H1 (cell line): ENCODE data around the gene CBY1. TPM values are rescaled to one million over a fixed set of nuclear protein-coding genes. Genes with fewer than 3 reads are reported as not detected.

Experiments
- CTCF ChIA-PET: fragments of 300-600 bp; sonication (Branson Sonifier 250); formaldehyde crosslinking; loops from one replicate; lab custom pipeline; 2021; ENCODE audit not compliant: partially characterized antibody; lab: Charles Lee
- POLR2A ChIA-PET: fragments of 300-600 bp; sonication (Branson Sonifier 250); formaldehyde crosslinking; loops from one replicate; lab custom pipeline; 2021; ENCODE audit warnings: inconsistent platforms; ENCODE audit not compliant: partially characterized antibody; lab: Charles Lee
- DNase-seq, 2 experiments: peaks; one replicate each; pipeline versions ENCODE4 v3.0.0 to v3.0.0-alpha.2; 2010 to 2022; ENCODE audit warnings: low spot score in 2 of 2, low read depth in 1 of 2, mixed read lengths in 1 of 2
- FAIRE-seq: peaks from 2 replicates; lab custom pipeline; 2011; peaks lifted over from hg19 to GRCh38; lab: Jason Lieb, UNC
- H2AFZ ChIP-seq: 2 replicates; pipeline ENCODE4 v1.8.1; 2012; ENCODE audit warnings: low read length, inconsistent platforms
- H2AK5ac ChIP-seq: 2 replicates; pipeline ENCODE4 v1.6.1; 2013; ENCODE audit warnings: low read depth, low read length
- H2BK120ac ChIP-seq: replicated peaks from 2 replicates; pipeline ENCODE3; 2013; ENCODE audit warnings: low read depth, low read length, inconsistent platforms
- H2BK12ac ChIP-seq: 2 replicates; pipeline ENCODE4 v1.6.1; 2013; ENCODE audit warnings: low read depth, low read length
- H2BK15ac ChIP-seq: 2 replicates; pipeline ENCODE4 v1.6.1; 2013; ENCODE audit warnings: low read length
- H2BK20ac ChIP-seq: 2 replicates; pipeline ENCODE4 v1.6.1; 2013; ENCODE audit warnings: low read length
- H2BK5ac ChIP-seq: 2 replicates; pipeline ENCODE4 v1.6.1; 2013; ENCODE audit warnings: low read depth, low read length
- H3K14ac ChIP-seq: 2 replicates; pipeline ENCODE4 v1.6.1; 2013; ENCODE audit warnings: inconsistent platforms; ENCODE audit not compliant: insufficient read length
- H3K18ac ChIP-seq: 2 replicates; pipeline ENCODE4 v1.6.1; 2013; ENCODE audit warnings: low read length; ENCODE audit errors: extremely low read depth
- H3K23ac ChIP-seq: 2 replicates; pipeline ENCODE4 v1.6.1; 2013; ENCODE audit warnings: inconsistent platforms; ENCODE audit not compliant: insufficient read length
- H3K23me2 ChIP-seq: 2 replicates; pipeline ENCODE4 v1.6.1; 2013; ENCODE audit warnings: low read depth, low read length
- H3K27ac ChIP-seq: 2 replicates; pipeline ENCODE4 v1.6.1; 2011; ENCODE audit warnings: low read depth, low read length, inconsistent platforms
- H3K27me3 ChIP-seq, 4 experiments: replicated peaks in 1 of 4; 1 replicate in 1 of 4; 2 replicates in 3 of 4; pipeline versions ENCODE4 v1.6.1 to v1.8.1; 2011 to 2013; ENCODE audit warnings: low read length in 3 of 4, mild to moderate bottlenecking in 3 of 4, inconsistent platforms in 2 of 4, mixed read lengths in 2 of 4, moderate library complexity in 1 of 4; ENCODE audit not compliant: control insufficient read depth in 3 of 4, insufficient read depth in 3 of 4; ENCODE audit errors: extremely low read depth in 1 of 4
- H3K36me3 ChIP-seq, 4 experiments: 2 replicates each; pipeline versions ENCODE4 v1.6.1 to v1.8.1; 2011 to 2013; ENCODE audit warnings: mild to moderate bottlenecking in 4 of 4, low read length in 3 of 4, moderate library complexity in 2 of 4, control low read depth in 1 of 4, inconsistent platforms in 1 of 4; ENCODE audit not compliant: insufficient read depth in 4 of 4, control insufficient read depth in 2 of 4
- H3K4ac ChIP-seq: replicated peaks from 2 replicates; pipeline ENCODE3; 2013; ENCODE audit warnings: low read length, low read depth, mixed read lengths, inconsistent platforms; ENCODE audit not compliant: insufficient read length
- H3K4me1 ChIP-seq, 4 experiments: replicated peaks in 1 of 4; 1 replicate in 1 of 4; 2 replicates in 3 of 4; pipeline versions ENCODE4 v1.6.1 to v1.8.1; 2011 to 2013; ENCODE audit warnings: low read length in 3 of 4, inconsistent platforms in 2 of 4, mixed read lengths in 1 of 4; ENCODE audit not compliant: insufficient read depth in 4 of 4, control insufficient read depth in 3 of 4
- H3K4me2 ChIP-seq, 2 experiments: 2 replicates each; pipeline versions ENCODE4 v1.6.1 to v1.8.1; 2011 to 2013; ENCODE audit warnings: low read depth in 2 of 2, low read length in 2 of 2, control low read depth in 1 of 2, inconsistent platforms in 1 of 2, mild to moderate bottlenecking in 1 of 2; ENCODE audit not compliant: insufficient read depth in 1 of 2
- H3K4me3 ChIP-seq, 4 experiments: fragments of 200-600, 300-600 bp in 1 of 4; sonication (generic), shearing (Covaris generic), sonication (Bioruptor Twin) in 1 of 4; 2 replicates each; pipeline versions ENCODE4 v1.5.1 to v1.8.1; 2011 to 2016; ENCODE audit warnings: low read length in 4 of 4, low read depth in 3 of 4, control low read depth in 2 of 4, inconsistent platforms in 2 of 4, mild to moderate bottlenecking in 2 of 4, mixed read lengths in 1 of 4, moderate library complexity in 1 of 4; ENCODE audit not compliant: insufficient read depth in 2 of 4; ENCODE audit errors: extremely low read depth in 1 of 4
- H3K56ac ChIP-seq: replicated peaks from 2 replicates; pipeline ENCODE3; 2013; ENCODE audit warnings: low read depth, mild to moderate bottlenecking, mixed read lengths, low read length, inconsistent platforms; ENCODE audit not compliant: insufficient read length
- H3K79me1 ChIP-seq: 2 replicates; pipeline ENCODE4 v1.6.1; 2013; ENCODE audit warnings: low read depth, low read length, control low read depth
- H3K79me2 ChIP-seq, 2 experiments: 2 replicates each; pipeline versions ENCODE4 v1.6.1 to v1.8.1; 2012 to 2013; ENCODE audit warnings: low read length in 2 of 2, mild to moderate bottlenecking in 2 of 2, inconsistent platforms in 1 of 2; ENCODE audit not compliant: insufficient read depth in 2 of 2, control insufficient read depth in 1 of 2
- H3K9ac ChIP-seq, 4 experiments: replicated peaks in 1 of 4; 1 replicate in 1 of 4; 2 replicates in 3 of 4; pipeline versions ENCODE4 v1.6.1 to v1.8.1; 2011 to 2013; ENCODE audit warnings: low read depth in 3 of 4, low read length in 3 of 4, control low read depth in 2 of 4, mild to moderate bottlenecking in 2 of 4, moderate library complexity in 2 of 4, inconsistent platforms in 1 of 4; ENCODE audit errors: extremely low read depth in 1 of 4
- H3K9me3 ChIP-seq, 2 experiments: 2 replicates each; pipeline versions ENCODE4 v1.6.1 to v1.8.1; 2012 to 2013; ENCODE audit warnings: mild to moderate bottlenecking in 2 of 2, moderate library complexity in 2 of 2, control low read depth in 1 of 2, inconsistent platforms in 1 of 2, low read depth in 1 of 2, low read length in 1 of 2, mixed read lengths in 1 of 2; ENCODE audit not compliant: insufficient read depth in 2 of 2
- H4K20me1 ChIP-seq, 2 experiments: replicated peaks in 1 of 2; 2 replicates each; pipeline versions ENCODE3 to v1.8.1; 2011 to 2013; ENCODE audit warnings: inconsistent platforms in 2 of 2, low read length in 2 of 2, mild to moderate bottlenecking in 1 of 2; ENCODE audit not compliant: insufficient read depth in 2 of 2, control insufficient read depth in 1 of 2
- H4K5ac ChIP-seq: 2 replicates; pipeline ENCODE4 v1.6.1; 2013; ENCODE audit warnings: low read length, low read depth, mixed read lengths, inconsistent platforms; ENCODE audit not compliant: insufficient read length
- H4K8ac ChIP-seq: 2 replicates; pipeline ENCODE4 v1.8.0; 2013; ENCODE audit warnings: mild to moderate bottlenecking, moderate library complexity, low read length, inconsistent platforms; ENCODE audit not compliant: insufficient read depth; ENCODE audit errors: extremely low read depth
- H4K91ac ChIP-seq: replicated peaks from 2 replicates; pipeline ENCODE3; 2013; ENCODE audit warnings: low read length, mixed read lengths, inconsistent platforms; ENCODE audit not compliant: insufficient read length
- HDAC6 ChIP-seq: IDR thresholded peaks from one replicate; pipeline ENCODE4 v1.7.1; 2012; ENCODE audit warnings: low read depth, mild to moderate bottlenecking, inconsistent platforms, low read length, moderate library complexity
- NANOG ChIP-seq: IDR thresholded peaks from 2 replicates; pipeline ENCODE4 v1.6.1; 2011; ENCODE audit warnings: low read length, low read depth, mild to moderate bottlenecking, inconsistent platforms; ENCODE audit not compliant: insufficient read depth, poor library complexity, severe bottlenecking
- POLR2AphosphoS5 ChIP-seq: IDR thresholded peaks from 2 replicates; pipeline ENCODE4 v1.6.1; 2011; ENCODE audit warnings: low read depth, low read length
- SIX5 ChIP-seq: IDR thresholded peaks from 2 replicates; pipeline ENCODE4 v1.6.1; 2011; ENCODE audit warnings: mild to moderate bottlenecking, low read depth, low read length
- SRF ChIP-seq: IDR thresholded peaks from 2 replicates; pipeline ENCODE4 v1.6.1; 2011; ENCODE audit warnings: mild to moderate bottlenecking, low read depth, low read length, moderate library complexity
- WGBS, 2 experiments: shearing (Covaris generic) in 1 of 2; methylation state at CpG; one replicate each; pipeline versions ENCODE4 v1.1.6 to v1.1.7; 2013 to 2015; ENCODE audit warnings: low lambda C conversion rate in 2 of 2, mixed read lengths in 2 of 2, inconsistent platforms in 1 of 2, low coverage in 1 of 2, missing lambda C conversion rate in 1 of 2; ENCODE audit not compliant: insufficient replicate concordance in 2 of 2, insufficient coverage in 1 of 2, insufficient read length in 1 of 2; ENCODE audit errors: extremely low coverage in 1 of 2, missing lambda C conversion rate in 1 of 2; 5-methylcytosine and 5-hydroxymethylcytosine counted together
- polyA plus RNA-seq, 7 experiments: library from polyadenylated mRNA; depleted of rRNA in 3 of 7; stranded (reverse) in 5 of 7; unstranded in 2 of 7; fragments of >200 nt in 5 of 7; fragments of 200-250 nt in 2 of 7; gene quantifications; 1 replicate in 5 of 7; 2 replicates in 1 of 7; 4 replicates in 1 of 7; pipeline versions ENCODE4 v1.2.1 to v1.2.3, GENCODE V29; 2011 to 2013; ENCODE audit warnings: missing spikeins in 2 of 7, mixed read lengths in 2 of 7
- total RNA-seq: library from RNA; stranded (reverse); fragmentation: NEBNext Ultra II Directional; extraction: Animal tissue kit (Norgen Biotek cat#: 25700); gene quantifications from 2 replicates; pipeline ENCODE4 v1.2.1, GENCODE V29; 2021

The CBY1 gene
- total and polyA plus RNA-seq, 2 of the 8 experiments (the other 6 are each of a cell fraction or from before 2014, with no cell fraction given): 23.2 to 30.2 TPM

DNA sequence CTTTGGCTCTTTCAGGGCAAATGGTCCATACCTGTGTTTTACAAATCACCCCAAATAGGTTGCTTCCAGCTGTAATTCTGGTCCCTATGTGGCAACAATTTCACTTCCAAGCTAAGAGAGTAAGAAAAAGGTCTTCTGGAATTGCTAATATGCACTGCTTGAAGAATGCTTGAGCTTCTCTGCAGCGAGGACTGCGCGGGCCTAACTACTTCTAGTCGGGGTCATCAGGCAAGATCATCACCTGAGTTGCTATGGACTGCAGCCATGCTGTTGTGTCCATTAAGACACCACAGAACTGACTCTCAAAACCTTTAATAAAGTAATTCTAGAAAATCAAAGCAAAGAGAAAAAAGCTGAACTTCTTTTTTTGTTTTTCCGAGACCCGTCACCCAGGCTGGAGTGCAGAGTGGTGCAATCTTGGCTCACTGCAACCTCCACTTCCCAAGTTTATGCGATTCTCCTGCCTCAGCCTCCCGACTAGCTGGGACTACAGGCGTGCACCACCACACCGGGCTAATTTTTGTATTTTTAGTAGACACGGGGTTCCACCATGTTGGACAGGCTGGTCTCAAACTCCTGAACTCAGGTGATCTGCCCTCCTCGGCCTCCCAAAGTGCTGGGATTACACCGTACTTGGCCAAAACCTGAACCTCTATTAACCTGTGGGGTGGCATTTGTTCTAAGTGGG, 42.1 kb downstream of the CBY1 start:
- Histone ChIP-seq H2BK15ac (no peak overlapping the region), H3K56ac (no peak overlapping the region), H3K23ac (no peak overlapping the region), H3K27me3 (no peaks in the 10 kb centered on the region), H2AK5ac (no peak overlapping the region), H3K27ac (no peak overlapping the region), H2BK20ac (no peak overlapping the region), H3K4me2 (peak overlapping the region; percentile 81 to 96; a peak in 2 of 4 replicates), H3K23me2 (peaks cover 10% of the 10 kb centered on the region), H3K36me3 (no peaks in the 10 kb centered on the region; a peak in 2 of 8 replicates), H2BK120ac (no peak overlapping the region), H4K91ac (no peak overlapping the region), H4K8ac (no peak overlapping the region), H2BK12ac (no peak overlapping the region), H2BK5ac (no peak overlapping the region), H4K20me1 (peaks cover 0 to 6% of the 10 kb centered on the region in 2 experiments), H3K79me1 (peaks cover 4% of the 10 kb centered on the region; the same call in 1 of the 2 replicates), H3K4me3 (peak overlapping the region in 2 of 4 experiments; percentile 89 to 100; a peak in 3 of 8 replicates), H3K79me2 (peaks cover 0 to 38% of the 10 kb centered on the region in 2 experiments; a peak in 2 of 4 replicates), H3K18ac (no peak overlapping the region), H3K9me3 (no peaks in the 10 kb centered on the region), H2AFZ (no peak overlapping the region), H3K9ac (no peak overlapping the region; a peak in 1 of 7 replicates), H4K5ac (no peak overlapping the region), H3K14ac (no peak overlapping the region), H3K4ac (no peak overlapping the region), H3K4me1 (peaks cover 3 to 11% (median 7%) of the 10 kb centered on the region in 4 experiments; a peak in 6 of 7 replicates)
- POLR2A ChIA-PET: interaction anchor here (1.0 to 13.1 kb wide), 6 partner anchors 8 to 39 kb away, joined by 3 to 123 read pairs (median 6); partner anchors contain the start of genes GTPBP1 and TOMM22
- WGBS, 2 experiments: 91% methylated on average over 13 of the region's 13 CpGs; no CpG with 5 or more reads in 1 of the 2 experiments
- CTCF ChIA-PET: interaction anchor here (0.6 to 1.5 kb wide), 4 partner anchors 26 to 1003 kb away, joined by 3 to 4 read pairs (median 3); no protein-coding TSS in a partner anchor
- FAIRE-seq: no peak
- DNase-seq: no peak
- TF ChIP-seq POLR2AphosphoS5 (no peak), NANOG (no peak), SRF (no peak), HDAC6 (no peak), SIX5 (no peak)
